Measurements from ENCODE around the gene CPNE5.

Gene CPNE5

DNA sequence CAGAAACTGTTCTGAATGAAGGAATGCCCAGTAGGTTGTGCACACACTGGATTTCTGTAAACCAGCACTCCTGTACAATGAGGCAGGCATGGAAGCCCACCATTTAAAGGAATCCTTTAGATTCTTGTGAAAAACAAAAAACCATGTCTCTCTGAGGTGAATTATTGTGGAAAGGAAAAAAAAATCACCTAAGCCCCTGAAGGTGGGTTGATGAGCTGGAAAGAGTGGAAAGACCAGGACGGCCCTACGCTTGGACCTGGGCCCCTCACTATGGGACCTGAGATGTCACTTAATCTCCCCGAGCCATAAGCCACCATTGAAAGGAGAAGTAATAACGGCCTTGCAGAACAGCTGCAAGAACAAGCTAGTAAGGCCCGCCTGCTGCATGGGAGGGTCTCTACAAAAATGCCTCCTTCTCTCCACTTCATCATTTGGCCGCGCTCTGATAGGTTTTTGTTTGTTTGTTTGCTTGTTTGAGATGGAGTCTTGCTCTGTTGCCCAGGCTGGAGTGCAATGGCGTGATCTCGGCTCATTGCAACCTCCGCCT is 72.8 kb downstream of the CPNE5 start:
- H3K9me3 ChIP-seq = no peaks in the 10 kb centered on the region
- H3K4me3 ChIP-seq (ENCODE audit: low read depth, low read length) = no peak overlapping the region
- TF ChIP-seq, protein P1, sequence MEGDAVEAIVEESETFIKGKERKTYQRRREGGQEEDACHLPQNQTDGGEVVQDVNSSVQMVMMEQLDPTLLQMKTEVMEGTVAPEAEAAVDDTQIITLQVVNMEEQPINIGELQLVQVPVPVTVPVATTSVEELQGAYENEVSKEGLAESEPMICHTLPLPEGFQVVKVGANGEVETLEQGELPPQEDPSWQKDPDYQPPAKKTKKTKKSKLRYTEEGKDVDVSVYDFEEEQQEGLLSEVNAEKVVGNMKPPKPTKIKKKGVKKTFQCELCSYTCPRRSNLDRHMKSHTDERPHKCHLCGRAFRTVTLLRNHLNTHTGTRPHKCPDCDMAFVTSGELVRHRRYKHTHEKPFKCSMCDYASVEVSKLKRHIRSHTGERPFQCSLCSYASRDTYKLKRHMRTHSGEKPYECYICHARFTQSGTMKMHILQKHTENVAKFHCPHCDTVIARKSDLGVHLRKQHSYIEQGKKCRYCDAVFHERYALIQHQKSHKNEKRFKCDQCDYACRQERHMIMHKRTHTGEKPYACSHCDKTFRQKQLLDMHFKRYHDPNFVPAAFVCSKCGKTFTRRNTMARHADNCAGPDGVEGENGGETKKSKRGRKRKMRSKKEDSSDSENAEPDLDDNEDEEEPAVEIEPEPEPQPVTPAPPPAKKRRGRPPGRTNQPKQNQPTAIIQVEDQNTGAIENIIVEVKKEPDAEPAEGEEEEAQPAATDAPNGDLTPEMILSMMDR (IDR thresholded peaks at IDR 0.05; ENCODE audit: low read depth, low read length) = no peak
- peaks cover 3% of the 10 kb centered on the region; the same call in 1 of the 2 replicates for H3K4me1 ChIP-seq
- H3K36me3 ChIP-seq = no peaks in the 10 kb centered on the region
- DNase-seq = no peak
- H3K27me3 ChIP-seq = no peaks in the 10 kb centered on the region

DNA sequence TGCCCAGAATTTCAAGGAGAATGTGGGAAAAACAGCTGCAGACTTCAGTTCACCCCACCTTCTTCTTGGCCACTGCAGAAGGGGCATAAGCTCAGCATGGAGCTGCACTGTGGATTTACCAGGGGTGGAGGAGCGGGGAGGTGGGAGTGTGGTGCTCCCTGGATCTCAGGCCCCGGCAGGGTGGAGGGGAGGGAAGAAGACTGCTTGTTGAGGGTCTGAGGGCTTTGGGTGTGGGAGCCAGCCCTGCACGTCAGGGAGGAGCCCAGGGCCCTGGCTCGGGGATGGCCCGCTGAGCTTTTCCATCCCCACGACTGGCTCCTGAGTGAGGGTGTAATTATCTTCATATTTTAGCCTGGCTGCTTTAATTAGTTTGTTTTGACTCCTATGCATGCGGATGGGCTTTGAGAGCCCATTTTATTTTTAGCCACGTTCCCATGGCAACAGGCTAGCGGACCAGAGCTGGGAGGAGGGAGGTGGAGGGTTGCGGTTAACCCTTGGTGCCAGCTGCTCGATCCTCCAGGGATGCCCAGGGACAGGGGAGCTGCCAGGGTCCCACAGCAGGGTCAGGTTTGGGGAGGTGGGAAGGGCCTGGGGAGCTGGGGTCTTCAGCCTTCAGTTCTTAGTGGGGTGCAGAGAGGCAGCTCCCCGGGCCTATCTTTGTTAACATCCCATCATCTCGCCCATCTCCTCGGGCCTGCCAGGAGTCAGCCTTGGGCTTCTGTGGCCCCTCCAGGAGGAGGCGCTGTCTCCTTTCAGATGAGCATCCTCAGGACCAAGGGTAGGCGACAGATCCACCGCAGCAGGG is 73.4 kb downstream of the CPNE5 start:
- H3K4me1 ChIP-seq = peaks cover 3% of the 10 kb centered on the region; the same call in 1 of the 2 replicates
- H3K4me3 ChIP-seq (ENCODE audit: low read depth, low read length) = no peak overlapping the region
- peak; percentile 89 for DNase-seq
- H3K9me3 ChIP-seq = no peaks in the 10 kb centered on the region
- H3K27me3 ChIP-seq = no peaks in the 10 kb centered on the region
- TF ChIP-seq, protein P1 (IDR thresholded peaks at IDR 0.05; ENCODE audit: low read depth, low read length) = peak; percentile 98
- H3K36me3 ChIP-seq = no peaks in the 10 kb centered on the region

DNA sequence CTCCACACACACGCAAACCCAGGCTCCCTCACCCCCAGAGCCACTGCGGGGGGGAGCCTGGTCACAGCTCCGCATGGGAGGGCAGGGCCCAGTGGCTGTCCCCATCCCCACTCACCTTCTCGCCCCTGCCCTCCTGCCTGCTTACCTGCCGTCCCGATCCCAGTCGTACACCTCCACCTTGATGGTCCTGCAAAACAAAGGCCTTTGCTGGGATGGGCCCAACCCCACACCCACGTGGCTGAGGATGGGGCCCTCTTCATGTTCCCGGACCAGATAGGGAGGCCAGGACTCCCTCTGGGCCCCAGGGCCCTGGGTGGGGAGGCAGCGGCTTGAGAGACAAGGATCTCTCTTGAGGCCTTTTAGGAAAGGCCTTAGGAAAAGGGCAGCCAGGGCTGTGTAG is 74.1 kb downstream of the CPNE5 start:
- no peaks in the 10 kb centered on the region for H3K36me3 ChIP-seq
- TF ChIP-seq, protein P1 (IDR thresholded peaks at IDR 0.05; ENCODE audit: low read depth, low read length) = no peak
- H3K9me3 ChIP-seq = no peaks in the 10 kb centered on the region
- no peak overlapping the region for H3K4me3 ChIP-seq (ENCODE audit: low read depth, low read length)
- peaks cover 3% of the 10 kb centered on the region; the same call in 1 of the 2 replicates for H3K4me1 ChIP-seq
- no peaks in the 10 kb centered on the region for H3K27me3 ChIP-seq
- DNase-seq = no peak

DNA sequence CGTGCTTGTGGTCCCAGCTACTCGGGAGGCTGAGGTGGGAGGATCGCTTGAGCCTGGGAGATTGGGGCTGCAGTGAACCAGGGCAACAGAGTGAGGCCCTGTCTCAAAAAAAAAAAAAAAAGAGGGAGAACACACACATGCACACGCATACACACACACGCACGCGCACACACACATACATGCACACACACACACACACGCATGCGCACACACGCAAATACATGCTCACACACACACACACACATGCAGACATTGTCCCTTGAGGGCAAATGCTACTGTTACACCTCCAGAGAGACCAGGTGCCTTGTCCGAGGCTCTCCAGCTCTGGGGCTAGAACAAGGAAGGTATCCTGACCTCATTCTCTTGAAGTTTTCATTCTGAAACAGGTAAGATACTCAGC is 77.1 kb downstream of the CPNE5 start:
- H3K27me3 ChIP-seq = no peaks in the 10 kb centered on the region
- H3K36me3 ChIP-seq = no peaks in the 10 kb centered on the region
- H3K4me3 ChIP-seq (ENCODE audit: low read depth, low read length) = no peak overlapping the region
- no peak for DNase-seq
- H3K9me3 ChIP-seq = no peaks in the 10 kb centered on the region
- TF ChIP-seq, protein P1 (IDR thresholded peaks at IDR 0.05; ENCODE audit: low read depth, low read length) = no peak
- H3K4me1 ChIP-seq = peaks cover 3% of the 10 kb centered on the region; the same call in 1 of the 2 replicates

DNA sequence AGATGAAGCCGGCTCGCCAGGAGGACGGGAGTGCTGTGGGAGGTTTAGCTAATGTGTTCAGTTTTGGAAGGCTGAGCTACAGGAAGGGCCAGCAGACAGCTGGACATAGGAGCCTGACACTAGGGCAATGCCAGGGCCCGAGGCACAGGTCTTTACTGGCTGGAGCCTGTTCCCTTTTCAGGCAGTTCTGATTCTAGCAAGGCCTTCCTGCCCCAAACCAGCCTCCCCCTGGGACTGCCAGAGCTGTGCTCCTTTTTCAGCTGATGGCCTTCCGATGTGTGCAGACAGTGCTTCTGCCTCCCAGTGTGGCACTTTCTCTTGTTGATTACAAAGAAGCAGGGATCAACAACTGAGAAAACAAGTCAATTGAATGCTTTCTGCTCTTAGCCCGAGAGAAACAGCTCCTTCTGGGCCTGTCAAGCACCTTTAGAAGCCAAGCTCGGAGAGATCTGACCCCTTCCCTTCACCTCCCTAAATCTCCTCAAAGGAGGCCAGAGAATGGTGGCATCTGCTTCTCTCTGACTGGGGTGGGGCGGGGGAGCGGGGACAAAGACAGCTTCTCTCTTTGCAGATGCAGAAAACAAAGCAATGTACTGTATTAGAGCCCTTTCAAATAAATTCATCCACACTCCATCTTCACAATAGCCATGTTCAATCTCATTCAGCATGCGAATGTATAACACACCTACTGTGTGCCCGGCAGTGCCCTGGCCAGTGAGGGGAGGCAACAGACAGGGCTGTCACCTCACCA is 78.4 kb downstream of the CPNE5 start:
- Histone ChIP-seq H3K4me1 (peaks cover under 1% of the 10 kb centered on the region; the same call in 1 of the 2 replicates), H3K9me3 (no peaks in the 10 kb centered on the region), H3K4me3 (ENCODE audit: low read depth, low read length) (no peak overlapping the region), H3K36me3 (no peaks in the 10 kb centered on the region), H3K27me3 (no peaks in the 10 kb centered on the region)
- no peak for DNase-seq
- TF ChIP-seq, protein P1 (IDR thresholded peaks at IDR 0.05; ENCODE audit: low read depth, low read length) = no peak
